DND-41 (cell line): ENCODE results near the gene MRPL45.
"Not testable (repeated sequence)": the region's sequence is repeated elsewhere in the genome, so short reads cannot be mapped to it uniquely, and the experiment has no call there.

ENCODE experiments used
- EZH2 ChIP-seq: IDR thresholded peaks from 3 replicates; pipeline ENCODE4 v1.6.1; 2012; ENCODE audit warnings: borderline replicate concordance, low read depth, mild to moderate bottlenecking, moderate library complexity, low read length, inconsistent platforms; ENCODE audit not compliant: severe bottlenecking
- TF ChIP-seq, protein P1 (sequence below): IDR thresholded peaks from 2 replicates; pipeline ENCODE4 v1.5.1; 2012; ENCODE audit warnings: borderline replicate concordance, low read length, moderate library complexity, mild to moderate bottlenecking; ENCODE audit not compliant: poor library complexity, severe bottlenecking; ENCODE audit errors: extremely low read depth

DNA sequence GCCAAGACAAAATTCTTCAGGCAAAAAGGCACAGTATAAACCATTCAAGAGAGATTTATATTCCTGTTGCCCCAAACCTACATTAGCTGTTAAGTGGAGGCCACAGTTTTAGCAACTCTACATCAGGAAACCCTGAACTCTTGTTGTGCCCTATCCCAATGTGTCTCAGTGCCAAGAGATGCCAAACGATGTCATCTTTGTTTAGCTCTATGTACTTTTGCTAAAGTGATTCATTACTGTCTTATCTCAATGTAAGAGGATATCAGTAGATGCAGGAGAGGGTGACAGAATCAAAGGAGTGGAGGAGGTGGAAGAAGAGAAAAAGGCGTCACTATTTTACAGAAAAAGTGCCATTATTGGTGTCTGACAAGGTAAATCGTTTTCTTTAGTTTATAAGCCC is 28.8 kb upstream of the MRPL45 start:
- TF ChIP-seq, protein P1, sequence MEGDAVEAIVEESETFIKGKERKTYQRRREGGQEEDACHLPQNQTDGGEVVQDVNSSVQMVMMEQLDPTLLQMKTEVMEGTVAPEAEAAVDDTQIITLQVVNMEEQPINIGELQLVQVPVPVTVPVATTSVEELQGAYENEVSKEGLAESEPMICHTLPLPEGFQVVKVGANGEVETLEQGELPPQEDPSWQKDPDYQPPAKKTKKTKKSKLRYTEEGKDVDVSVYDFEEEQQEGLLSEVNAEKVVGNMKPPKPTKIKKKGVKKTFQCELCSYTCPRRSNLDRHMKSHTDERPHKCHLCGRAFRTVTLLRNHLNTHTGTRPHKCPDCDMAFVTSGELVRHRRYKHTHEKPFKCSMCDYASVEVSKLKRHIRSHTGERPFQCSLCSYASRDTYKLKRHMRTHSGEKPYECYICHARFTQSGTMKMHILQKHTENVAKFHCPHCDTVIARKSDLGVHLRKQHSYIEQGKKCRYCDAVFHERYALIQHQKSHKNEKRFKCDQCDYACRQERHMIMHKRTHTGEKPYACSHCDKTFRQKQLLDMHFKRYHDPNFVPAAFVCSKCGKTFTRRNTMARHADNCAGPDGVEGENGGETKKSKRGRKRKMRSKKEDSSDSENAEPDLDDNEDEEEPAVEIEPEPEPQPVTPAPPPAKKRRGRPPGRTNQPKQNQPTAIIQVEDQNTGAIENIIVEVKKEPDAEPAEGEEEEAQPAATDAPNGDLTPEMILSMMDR = not testable (repeated sequence)
- not testable (repeated sequence) for TF ChIP-seq EZH2
